Measurements from ENCODE around the gene GFOD2. TPM values are rescaled to one million over a fixed set of nuclear protein-coding genes. Genes with fewer than 3 reads are reported as not detected.

GFOD2 gene
- total and polyA plus RNA-seq, 2 experiments from 2014 or later: 19.3 to 34.3 TPM

GRCh38 chr16:67636713-67637112, 82.4 kb downstream of the GFOD2 start:
- Histone ChIP-seq H4K20me1 (replicated peaks; ENCODE audit: insufficient read depth) (no peaks in the 10 kb centered on the region; the same call in 1 of the 2 replicates), H3K9me2 (ENCODE audit: insufficient read depth) (no peaks in the 10 kb centered on the region), H3K4me1 (ENCODE audit: insufficient read depth) (no peaks in the 10 kb centered on the region), H3K27me3 (ENCODE audit: insufficient read depth) (no peaks in the 10 kb centered on the region), H3K4me3 (no peak overlapping the region), H3K4me2 (no peak overlapping the region), H3K27ac (ENCODE audit: low read depth) (no peak overlapping the region), H2AFZ (no peak overlapping the region), H3K79me2 (replicated peaks; ENCODE audit: insufficient read depth) (peaks cover 7% of the 10 kb centered on the region; the same call in 1 of the 2 replicates), H3K36me3 (ENCODE audit: insufficient read depth) (peaks cover 32% of the 10 kb centered on the region), H3F3A (replicated peaks; ENCODE audit: low read depth) (peaks cover 3% of the 10 kb centered on the region; the same call in 1 of the 2 replicates)
- peaks cover 66% of the 10 kb centered on the region for H3K36me3 Mint-ChIP-seq (ENCODE audit: low read depth)
- no peaks in the 10 kb centered on the region for H3K9me3 Mint-ChIP-seq
- no peak for DNase-seq (ENCODE audit: low spot score)
- TF ChIP-seq ZNF331 (CRISPR knock-in tag; IDR thresholded peaks at IDR 0.05; ENCODE audit: low read depth) (no peak), JUNB (IDR thresholded peaks at IDR 0.05; ENCODE audit: unreplicated experiment) (no peak), POLR2AphosphoS5 (IDR thresholded peaks at IDR 0.05; ENCODE audit: low read depth) (no peak), NANOG (IDR thresholded peaks at IDR 0.05; ENCODE audit: borderline replicate concordance) (no peak), CTCF (conservative IDR thresholded peaks at IDR 0.05; ENCODE audit: low read depth in 2 of 2) (no peak), ZNF462 (CRISPR knock-in tag; IDR thresholded peaks at IDR 0.05) (no peak), ETS1 (IDR thresholded peaks at IDR 0.05) (no peak), ZNF114 (CRISPR knock-in tag; IDR thresholded peaks at IDR 0.05) (no peak), CREB1 (CRISPR knock-in tag; IDR thresholded peaks at IDR 0.05; ENCODE audit: low read depth) (no peak), REST (IDR thresholded peaks at IDR 0.05; ENCODE audit: unreplicated experiment) (no peak), EZH2phosphoT487 (IDR thresholded peaks at IDR 0.05; ENCODE audit: unreplicated experiment) (no peak), EZH2 (IDR thresholded peaks at IDR 0.05; ENCODE audit: low read depth, unreplicated experiment) (no peak), STAT1 (IDR thresholded peaks at IDR 0.05; ENCODE audit: unreplicated experiment) (no peak)
- H3K4me3 Mint-ChIP-seq: no peak overlapping the region
- peaks cover 4% of the 10 kb centered on the region for H3K27me3 Mint-ChIP-seq (ENCODE audit: insufficient read depth, low read depth, poor library complexity)
- no peak overlapping the region for H3K27ac Mint-ChIP-seq
- no peak for ATAC-seq
- no peaks in the 10 kb centered on the region for H3K4me1 Mint-ChIP-seq

All from GM23338 (cell line).